RWPE1 (cell line): ENCODE measurements around the gene ABHD10.

Experiments
- CTCF ChIA-PET: fragments of 350-600 bp; sonication (Branson Sonifier 250); formaldehyde crosslinking; extraction: SDS; loops from one replicate; lab custom pipeline; 2021; lab: Yijun Ruan, JAX
- POLR2A ChIA-PET: fragments of 400-600 bp; formaldehyde crosslinking; extraction: SDS; loops from one replicate; lab custom pipeline; 2020; ENCODE audit warnings: antibody characterized with exemption; ENCODE audit not compliant: low non-redundant PET; lab: Yijun Ruan, JAX
- DNase-seq: peaks from one replicate; pipeline ENCODE4 v3.0.0; 2012; ENCODE audit warnings: low spot score
- H3K27ac ChIP-seq: fragments of 450-650 bp; 2 replicates; pipeline ENCODE4 v1.5.1; 2017
- CTCF ChIP-seq: fragments of 450-650 bp; conservative IDR thresholded peaks from 2 replicates; pipeline ENCODE4 v1.5.1; 2017; ENCODE audit warnings: low read depth, mild to moderate bottlenecking

ABHD10 gene

GRCh38 chr3:111939873-111940272 is 39.0 kb upstream of the ABHD10 start:
- no peak for DNase-seq
- ChIA-PET CTCF (no interaction called here), POLR2A (no interaction called here)
- no peak overlapping the region for H3K27ac ChIP-seq
- no peak for TF ChIP-seq CTCF

DNA sequence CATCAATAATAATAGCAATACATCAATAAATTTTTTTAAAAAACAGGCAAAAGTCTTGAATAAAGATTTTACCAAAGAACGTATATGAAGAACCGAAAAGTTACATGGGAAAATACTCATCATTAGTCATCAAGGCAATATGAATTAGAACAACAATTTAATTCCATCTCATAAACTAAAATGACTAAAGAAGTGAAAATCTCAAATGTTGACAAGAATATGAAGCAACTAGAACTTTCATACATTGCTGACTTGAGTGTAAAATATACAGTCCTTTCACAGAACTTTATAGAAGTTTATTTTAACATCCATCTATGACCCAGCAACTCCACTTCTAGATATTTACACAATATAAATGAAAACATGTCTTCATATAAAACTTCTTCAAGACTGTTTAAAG is 35.3 kb upstream of the ABHD10 start:
- no peak for TF ChIP-seq CTCF
- ChIA-PET POLR2A (no interaction called here), CTCF (interaction anchor here (0.6 kb wide), 1 partner anchor 229 kb away, joined by 4 read pairs; no protein-coding TSS in a partner anchor)
- no peak overlapping the region for H3K27ac ChIP-seq
- DNase-seq, result no peak

GRCh38 chr3:111944372-111944771 is 34.5 kb upstream of the ABHD10 start:
- peak; percentile 29 for DNase-seq
- peak overlapping the region; percentile 45; the same call in 1 of the 2 replicates for H3K27ac ChIP-seq
- CTCF ChIA-PET, result interaction anchor here (1.1 kb wide), 1 partner anchor 24 kb away, joined by 3 read pairs; no protein-coding TSS in a partner anchor
- no peak for TF ChIP-seq CTCF
- POLR2A ChIA-PET, result no interaction called here

DNA sequence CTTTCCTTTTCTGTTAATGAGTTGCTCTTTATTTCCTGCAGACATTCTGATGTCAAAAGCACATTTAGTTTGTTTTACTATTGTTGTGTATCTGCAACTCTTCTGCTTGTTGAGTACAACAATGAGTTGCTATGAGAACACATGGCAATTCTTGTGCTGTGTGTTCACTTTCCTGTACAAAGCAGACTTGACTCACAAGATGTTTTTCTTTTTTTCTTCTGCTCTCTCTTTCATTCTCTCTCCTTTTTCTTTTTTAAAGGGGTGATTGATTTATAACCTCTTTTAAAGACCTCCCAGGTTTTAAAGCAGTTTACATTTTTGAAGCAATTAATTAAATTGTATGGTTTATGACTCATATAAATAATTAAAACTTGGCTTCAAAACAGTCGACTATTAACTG is 31.6 kb upstream of the ABHD10 start:
- ChIA-PET CTCF (no interaction called here), POLR2A (no interaction called here)
- DNase-seq, result no peak
- no peak overlapping the region for H3K27ac ChIP-seq
- TF ChIP-seq CTCF, result no peak

DNA sequence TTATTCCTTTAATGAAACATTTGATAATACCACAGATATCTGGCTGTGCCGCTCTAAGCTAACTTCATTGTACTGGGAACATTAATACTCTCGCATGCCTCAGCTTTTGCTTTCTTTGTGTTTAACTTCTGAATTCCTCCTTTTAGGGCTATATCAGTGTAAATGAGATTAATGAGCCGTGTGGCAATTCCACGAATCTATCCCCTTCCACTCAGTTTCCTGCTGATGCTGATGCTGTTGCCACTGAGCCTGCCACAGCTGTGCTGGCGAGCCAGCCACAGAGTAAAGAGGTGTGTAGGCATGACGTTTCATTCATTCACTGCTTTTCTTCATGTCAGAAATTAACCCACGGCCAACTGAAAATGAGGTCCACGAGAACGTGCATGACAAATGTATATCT is 30.0 kb upstream of the ABHD10 start:
- ChIA-PET POLR2A (no interaction called here), CTCF (no interaction called here)
- no peak for TF ChIP-seq CTCF
- DNase-seq, result no peak
- no peak overlapping the region for H3K27ac ChIP-seq

DNA sequence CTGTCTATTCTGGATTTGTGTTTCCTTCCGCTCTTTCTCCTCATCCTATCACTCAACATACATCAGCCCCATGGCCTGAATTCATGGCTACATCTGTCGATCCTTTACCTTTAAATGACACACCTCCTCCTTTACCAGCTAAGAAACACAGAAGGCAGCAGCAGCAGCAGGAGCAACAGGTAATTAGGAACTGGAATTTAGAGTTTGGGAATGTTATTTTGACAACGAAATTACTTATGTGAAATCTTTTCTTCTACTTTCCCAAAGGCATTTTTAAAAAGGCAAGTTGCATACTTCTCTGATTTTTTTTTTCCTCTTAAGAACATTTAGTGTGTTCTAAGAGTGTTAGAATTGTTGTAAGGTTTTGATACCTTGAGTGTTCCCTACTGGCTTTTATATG is 29.1 kb upstream of the ABHD10 start:
- H3K27ac ChIP-seq, result no peak overlapping the region
- POLR2A ChIA-PET, result no interaction called here
- no peak for TF ChIP-seq CTCF
- no peak for DNase-seq
- CTCF ChIA-PET, result no interaction called here

DNA sequence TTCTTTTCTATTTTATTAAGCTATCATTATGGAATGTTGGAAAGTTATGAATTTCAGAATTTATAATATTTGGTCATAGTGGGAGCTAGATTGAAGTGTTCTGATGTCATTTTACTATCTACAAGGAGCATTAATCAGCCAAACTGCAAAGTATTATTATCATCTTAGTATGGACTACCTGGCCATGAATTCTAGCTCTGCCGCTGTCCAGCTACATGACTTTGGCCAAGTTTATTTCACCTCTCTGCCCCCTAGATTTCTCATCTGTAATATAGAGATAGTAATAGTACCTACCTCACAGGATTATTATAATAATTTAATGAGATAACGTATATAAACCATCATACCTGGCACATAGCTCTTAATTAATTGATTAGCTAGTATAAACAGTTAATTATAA is 27.8 kb upstream of the ABHD10 start:
- ChIA-PET POLR2A (no interaction called here), CTCF (no interaction called here)

More for the DNA sequence above, 27.8 kb upstream of the ABHD10 start:
- DNase-seq, result no peak
- H3K27ac ChIP-seq, result no peak overlapping the region
- no peak for TF ChIP-seq CTCF
